Measurements from ENCODE around the gene USP5.
"Not testable (repeated sequence)": the region's sequence is repeated elsewhere in the genome, so short reads cannot be mapped to it uniquely, and the experiment has no call there.

Gene USP5

DNA sequence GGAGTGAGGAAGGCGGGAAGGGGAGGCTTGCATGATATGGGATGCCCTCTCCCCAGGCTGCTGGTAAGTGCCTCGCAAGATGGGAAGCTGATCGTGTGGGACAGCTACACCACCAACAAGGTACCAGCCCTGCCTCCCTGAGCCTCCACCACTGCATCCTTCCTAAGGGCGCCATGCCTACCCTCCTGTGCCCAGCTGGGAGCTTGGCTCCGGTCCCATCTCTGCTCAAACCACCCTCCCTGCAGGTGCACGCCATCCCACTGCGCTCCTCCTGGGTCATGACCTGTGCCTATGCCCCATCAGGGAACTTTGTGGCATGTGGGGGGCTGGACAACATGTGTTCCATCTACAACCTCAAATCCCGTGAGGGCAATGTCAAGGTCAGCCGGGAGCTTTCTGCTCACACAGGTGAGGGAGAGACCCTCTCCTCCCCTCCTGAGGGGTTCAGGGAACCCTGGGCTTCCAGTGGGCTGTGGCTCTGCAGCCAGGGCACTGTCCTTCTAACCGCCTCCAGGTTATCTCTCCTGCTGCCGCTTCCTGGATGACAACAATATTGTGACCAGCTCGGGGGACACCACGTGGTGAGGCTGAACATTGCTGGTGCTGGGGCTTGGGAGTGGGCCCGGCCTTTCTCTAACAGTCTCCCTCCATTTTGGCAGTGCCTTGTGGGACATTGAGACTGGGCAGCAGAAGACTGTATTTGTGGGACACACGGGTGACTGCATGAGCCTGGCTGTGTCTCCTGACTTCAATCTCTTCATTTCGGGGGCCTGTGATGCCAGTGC, 8.6 kb upstream of the USP5 start:
- no peak for DNase-seq

DNA sequence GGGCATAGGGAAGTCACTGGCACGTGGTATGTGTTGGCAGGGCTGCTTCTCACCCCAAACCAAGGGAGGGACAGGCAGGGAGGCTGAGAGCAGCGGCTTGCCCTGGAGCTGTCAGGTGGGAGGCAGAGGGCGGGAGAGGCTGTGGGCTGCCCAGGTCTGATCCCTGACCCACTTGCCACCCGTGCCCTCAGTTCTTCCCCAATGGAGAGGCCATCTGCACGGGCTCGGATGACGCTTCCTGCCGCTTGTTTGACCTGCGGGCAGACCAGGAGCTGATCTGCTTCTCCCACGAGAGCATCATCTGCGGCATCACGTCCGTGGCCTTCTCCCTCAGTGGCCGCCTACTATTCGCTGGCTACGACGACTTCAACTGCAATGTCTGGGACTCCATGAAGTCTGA, 6.6 kb upstream of the USP5 start:
- DNase-seq, result no peak

DNA sequence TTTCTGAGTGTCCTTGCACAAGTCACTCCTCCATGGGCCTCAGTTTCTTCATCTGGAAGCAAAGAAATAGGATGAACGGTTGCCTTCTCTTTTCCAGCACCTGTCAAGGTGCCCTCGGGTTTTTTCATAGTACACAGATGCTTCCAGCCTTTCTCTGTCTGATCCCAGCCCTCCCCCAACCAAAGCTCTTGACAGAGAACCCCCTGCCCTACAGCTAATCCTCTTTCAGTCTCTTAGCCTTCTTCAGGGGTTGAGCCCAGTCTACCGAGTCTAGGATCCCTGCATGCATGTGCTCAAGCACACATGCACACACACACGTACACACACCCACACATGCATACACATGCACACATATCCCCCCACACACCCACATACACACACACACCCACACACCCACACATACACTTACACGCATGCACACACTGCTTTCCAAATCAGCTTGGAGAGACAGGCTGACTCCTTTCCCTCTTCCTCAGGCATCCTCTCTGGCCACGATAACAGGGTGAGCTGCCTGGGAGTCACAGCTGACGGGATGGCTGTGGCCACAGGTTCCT, 5.6 kb upstream of the USP5 start:
- no peak for DNase-seq

DNA sequence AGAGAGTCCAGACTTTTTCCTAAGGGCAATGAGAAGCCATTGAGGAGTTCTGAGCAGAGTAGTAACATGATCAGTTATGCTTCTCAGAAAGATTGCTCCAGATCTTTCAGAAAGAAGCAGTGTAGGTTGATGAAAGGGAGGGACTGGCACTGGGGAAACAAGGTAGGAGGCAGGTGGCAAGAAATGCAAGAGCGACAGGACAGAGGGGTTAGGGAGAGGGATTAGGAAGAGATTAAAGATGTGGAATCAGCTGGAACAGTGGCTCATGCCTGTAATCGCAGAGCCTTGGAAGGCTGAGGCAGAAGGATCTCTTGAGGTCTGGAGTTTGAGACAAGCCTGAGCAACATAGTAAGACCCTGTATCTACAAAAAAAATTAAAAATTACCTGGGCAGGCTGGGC, 4.3 kb upstream of the USP5 start:
- DNase-seq, result no peak

GRCh38 chr12:6849427-6849826, 2.5 kb upstream of the USP5 start:
- no peak for DNase-seq

GRCh38 chr12:6849976-6850560, 1.9 kb upstream of the USP5 start:
- DNase-seq, result no peak

- DNase-seq, result no peak
Observed at GRCh38 chr12:6850796-6851152, 1.2 kb upstream of the USP5 start.

DNA sequence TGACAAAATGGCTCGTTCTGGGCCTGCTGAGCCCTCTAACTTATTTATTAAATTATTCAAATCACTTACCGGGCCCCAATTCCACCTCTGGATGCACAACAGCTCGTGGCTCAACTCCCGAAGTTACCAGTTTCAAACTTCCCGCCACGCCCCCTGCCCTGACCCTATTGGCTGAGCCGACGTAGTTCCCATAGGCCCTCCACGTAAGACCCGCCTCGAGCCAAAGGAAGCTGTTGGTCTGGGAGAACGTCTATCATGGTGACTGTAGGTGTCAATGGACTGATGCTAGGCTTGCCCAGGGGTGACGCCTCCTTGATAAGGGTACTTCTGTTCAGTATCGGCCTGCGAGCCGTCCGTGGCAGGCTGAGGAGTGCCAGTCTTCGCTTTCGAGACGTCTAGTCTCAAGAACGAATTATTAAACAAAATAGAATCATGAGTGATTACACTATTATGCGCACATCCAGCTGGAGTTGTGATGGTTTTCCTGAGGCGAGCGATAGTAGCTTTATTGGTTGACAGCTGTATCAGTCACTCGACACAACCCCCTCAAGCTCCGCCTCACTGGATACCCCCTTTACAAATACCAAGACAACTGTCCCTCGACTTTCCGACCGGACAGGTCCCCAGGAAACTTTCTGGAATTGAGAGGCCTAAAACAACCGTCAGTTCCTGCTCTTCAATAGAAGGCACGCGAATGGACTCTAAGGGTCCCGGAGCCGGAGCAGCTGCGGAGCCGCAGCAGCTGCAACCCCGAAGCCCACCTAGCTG, 613 bp upstream of the USP5 start, which contains the start of gene CDCA3:
CDCA3 (minus strand) TSS at position 134 of the 768 bp plus-strand sequence. CDS start 334 bp downstream, outside the sequence.
- DNase-seq, result peak; percentile 97

DNA sequence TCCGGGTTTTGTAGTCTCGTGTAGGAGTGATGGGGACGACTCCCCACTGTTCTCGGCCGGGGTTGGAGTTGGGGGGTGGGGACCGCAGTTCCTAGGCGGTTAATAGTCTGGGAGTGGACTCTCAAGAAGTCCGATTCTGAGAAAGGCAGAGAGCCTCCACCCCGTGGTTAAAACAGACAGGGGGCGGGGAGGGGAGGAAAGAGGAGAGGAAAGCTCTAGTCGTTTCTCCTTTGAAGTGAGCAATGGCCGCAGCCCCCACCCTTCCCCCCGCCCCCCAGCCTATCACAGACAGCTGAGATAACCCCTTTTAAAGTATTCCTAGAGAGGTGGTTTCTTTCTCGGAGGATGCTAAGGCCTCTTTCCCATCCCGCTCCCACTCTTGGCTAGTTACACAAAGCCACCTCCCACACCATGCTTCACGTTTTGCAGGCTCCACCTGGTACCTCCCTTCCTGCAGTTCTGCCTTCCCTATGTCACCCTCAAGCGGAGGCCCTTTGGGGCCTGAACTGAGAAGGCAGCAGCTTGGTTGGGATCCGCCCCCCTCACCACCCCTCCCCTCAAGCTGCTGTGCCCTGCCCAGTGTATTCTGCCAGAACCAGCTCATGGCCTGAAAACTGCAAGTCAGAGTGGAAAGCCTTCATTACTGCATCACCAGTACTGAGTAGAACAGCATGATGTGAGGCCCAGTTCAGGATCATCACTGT, 853 bp downstream of the USP5 start:
- no peak for DNase-seq

DNA sequence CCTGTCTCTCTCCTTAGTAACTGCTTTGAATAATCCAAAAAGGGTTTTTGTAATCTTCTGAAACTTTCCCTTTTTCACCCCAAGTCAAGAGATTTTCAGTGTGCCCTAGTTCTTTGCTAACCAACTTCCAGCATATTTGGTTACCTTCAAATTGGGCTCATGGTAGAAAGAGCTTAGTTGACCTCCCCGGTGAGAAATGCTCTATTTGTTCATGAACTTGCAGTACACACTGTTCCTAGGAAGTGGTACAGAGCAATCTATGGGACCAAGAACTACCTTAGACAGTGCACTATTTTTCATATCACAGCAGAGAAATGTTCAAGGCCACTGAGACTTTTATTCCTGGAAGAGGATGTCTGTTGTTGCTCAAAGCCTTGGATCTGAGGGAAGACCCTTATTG, 1.7 kb downstream of the USP5 start:
- no peak for DNase-seq

DNA sequence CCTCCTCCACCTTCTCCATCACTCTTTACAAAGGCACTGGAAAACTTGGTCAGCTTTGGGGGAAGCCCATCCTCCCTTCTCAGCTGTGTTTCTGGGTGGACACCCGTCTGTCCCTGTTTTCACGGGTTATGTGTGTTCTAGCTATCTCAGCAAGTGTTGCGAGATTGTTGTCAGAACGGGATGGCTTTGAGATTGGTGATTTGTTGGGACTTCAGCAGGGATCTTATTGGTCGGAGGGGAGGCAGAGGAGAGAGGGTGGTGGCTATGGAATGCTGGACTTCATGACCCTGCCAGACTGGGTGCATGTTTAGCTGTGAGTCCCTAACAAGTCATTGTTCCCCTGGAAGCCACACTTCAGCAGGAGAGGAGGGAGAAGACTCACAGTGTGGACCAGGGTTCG, 2.1 kb downstream of the USP5 start:
- no peak for DNase-seq

DNA sequence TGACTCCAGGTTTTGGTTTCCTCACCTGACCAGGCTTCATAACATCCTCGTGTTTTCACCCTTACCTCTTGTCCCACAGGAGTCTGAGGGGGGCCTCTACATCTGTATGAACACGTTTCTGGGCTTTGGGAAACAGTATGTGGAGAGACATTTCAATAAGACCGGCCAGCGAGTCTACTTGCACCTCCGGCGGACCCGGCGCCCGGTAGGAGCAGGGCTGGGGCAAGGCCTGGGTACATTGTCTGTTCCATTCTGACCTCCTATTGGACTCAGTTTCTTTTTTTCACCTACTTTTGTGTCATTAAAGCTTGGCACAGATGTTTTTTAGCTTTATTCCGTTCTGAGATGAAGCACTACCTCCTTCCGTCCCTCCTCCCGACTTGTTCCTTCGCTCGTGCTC, 3.4 kb downstream of the USP5 start:
- DNase-seq, result no peak

- DNase-seq, result no peak
Observed at GRCh38 chr12:6858799-6859198, 6.8 kb downstream of the USP5 start.

- DNase-seq, result no peak
Observed at GRCh38 chr12:6860116-6860515, 8.2 kb downstream of the USP5 start.

GRCh38 chr12:6860942-6861341, 9.0 kb downstream of the USP5 start:
- no peak for DNase-seq

DNA sequence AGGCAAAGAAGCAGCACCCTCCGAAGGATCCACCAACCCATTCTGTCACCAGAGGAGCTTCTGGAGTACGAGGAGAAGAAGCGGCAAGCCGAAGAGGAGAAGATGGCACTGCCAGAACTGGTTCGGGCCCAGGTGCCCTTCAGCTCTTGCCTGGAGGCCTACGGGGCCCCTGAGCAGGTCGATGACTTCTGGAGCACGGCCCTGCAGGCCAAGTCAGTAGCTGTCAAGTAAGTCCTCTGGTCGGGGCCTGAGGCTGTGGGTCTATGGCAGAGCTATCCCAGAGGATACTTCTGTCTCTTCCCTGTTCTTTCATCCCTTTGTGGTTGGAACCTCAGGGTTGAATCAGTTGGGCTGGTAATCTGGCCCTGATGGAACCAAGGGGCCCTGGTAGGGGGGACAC, 9.4 kb downstream of the USP5 start:
- DNase-seq, result no peak

- DNase-seq, result no peak
Observed at GRCh38 chr12:6863033-6863432, 11.1 kb downstream of the USP5 start.

DNA sequence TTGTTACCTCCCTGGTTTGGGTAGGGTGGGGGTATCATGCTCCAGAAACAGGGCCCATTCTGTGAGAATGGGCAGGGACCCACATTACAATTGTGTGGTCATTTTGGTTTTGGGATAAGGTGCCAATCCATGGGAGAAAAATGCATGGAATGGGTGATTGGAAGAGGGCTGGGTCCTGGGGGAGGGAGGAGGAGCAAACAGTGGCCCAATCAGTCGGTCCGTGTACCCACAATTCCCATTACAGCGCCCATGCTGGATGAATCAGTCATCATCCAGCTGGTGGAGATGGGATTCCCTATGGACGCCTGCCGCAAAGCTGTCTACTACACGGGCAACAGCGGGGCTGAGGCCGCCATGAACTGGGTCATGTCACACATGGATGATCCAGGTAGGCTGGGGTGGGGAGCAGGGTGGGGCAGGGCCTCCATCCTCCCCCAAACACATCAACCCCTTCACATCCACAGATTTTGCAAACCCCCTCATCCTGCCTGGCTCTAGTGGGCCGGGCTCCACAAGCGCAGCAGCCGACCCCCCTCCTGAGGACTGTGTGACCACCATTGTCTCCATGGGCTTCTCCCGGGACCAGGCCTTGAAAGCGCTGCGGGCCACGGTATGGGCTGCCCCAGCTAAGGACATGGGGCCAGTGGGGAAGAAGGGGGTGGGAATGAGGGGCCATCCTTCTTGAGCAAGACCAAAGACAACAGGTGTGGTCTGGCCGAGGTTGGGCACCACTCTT, 11.8 kb downstream of the USP5 start:
- no peak for DNase-seq

- DNase-seq, result not testable (repeated sequence)
Observed at GRCh38 chr12:6865307-6865706, 13.4 kb downstream of the USP5 start.

DNA sequence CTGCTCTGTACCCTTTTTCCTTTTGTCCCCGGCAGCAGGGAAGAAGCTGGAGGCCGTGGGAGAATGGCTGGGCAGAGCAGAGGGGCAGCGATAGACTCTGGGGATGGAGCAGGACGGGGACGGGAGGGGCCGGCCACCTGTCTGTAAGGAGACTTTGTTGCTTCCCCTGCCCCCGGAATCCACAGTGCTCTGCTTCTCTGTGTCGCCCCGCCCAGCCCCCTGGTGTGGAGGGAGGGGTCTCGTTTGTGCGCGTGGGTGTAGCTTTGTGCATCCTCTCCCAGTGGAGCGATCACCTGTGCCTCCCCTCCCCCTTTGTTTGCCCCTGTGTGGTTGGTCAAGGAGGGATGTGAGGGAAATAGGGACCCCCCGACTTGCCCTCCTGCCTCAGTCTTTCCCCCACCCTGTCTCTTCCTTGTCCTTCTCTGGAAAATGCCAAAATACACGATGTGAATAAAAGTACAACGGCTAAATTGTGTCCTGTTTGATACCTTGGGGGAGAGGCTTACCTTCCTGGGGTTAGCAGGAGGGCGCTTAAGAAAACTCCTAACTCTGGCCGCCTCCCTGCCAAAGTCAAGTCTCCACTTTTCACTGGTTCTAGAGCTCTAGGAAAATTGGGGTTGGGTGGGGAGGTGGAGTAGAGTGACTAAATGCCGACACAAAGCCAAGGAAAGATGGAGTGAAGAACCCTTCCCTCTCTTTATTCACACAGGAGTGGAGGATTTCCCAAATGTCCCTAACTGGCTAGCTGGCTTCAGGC, 14.4 kb downstream of the USP5 start:
- DNase-seq, result no peak

GRCh38 chr12:6866920-6867412, 15.0 kb downstream of the USP5 start:
- no peak for DNase-seq
